Stimulated activated CD8-positive, alpha-beta memory T cell treated with anti-CD3 and anti-CD28 coated beads, Interleukin-4, amount 100 ng/mL, for 1 hour (primary cell): ENCODE results near the gene RPLP2.

Experiments
- DNase-seq, 2 donors: peaks; one replicate each; pipeline ENCODE4 v3.0.0-alpha.2; 2020; ENCODE audit warnings: low read depth in 2 of 2, low spot score in 1 of 2

RPLP2 gene

GRCh38 chr11:833114-833791 is 23.5 kb downstream of the RPLP2 start:
- no peak for DNase-seq

GRCh38 chr11:833849-834311 is 24.1 kb downstream of the RPLP2 start:
- DNase-seq, result no peak

- DNase-seq, result no peak
These were observed 24.9 kb downstream of the RPLP2 start for GRCh38 chr11:834371-835316.

- DNase-seq, result no peak
These were observed 26.5 kb downstream of the RPLP2 start for GRCh38 chr11:836274-836673.

- DNase-seq, result no peak
These were observed 26.9 kb downstream of the RPLP2 start for GRCh38 chr11:836700-837099.

- DNase-seq, result no peak
These were observed 27.6 kb downstream of the RPLP2 start for GRCh38 chr11:837189-837989.

GRCh38 chr11:837990-838307 is 28.2 kb downstream of the RPLP2 start:
- DNase-seq, result no peak

GRCh38 chr11:838441-839279 is 28.9 kb downstream of the RPLP2 start:
- no peak for DNase-seq

GRCh38 chr11:839280-839623 is 29.5 kb downstream of the RPLP2 start:
- DNase-seq, result no peak

- no peak for DNase-seq
These were observed 30.3 kb downstream of the RPLP2 start for GRCh38 chr11:839875-840617.

GRCh38 chr11:841981-842369 is 32.2 kb downstream of the RPLP2 start:
- DNase-seq, result no peak

GRCh38 chr11:842370-843002 is 32.7 kb downstream of the RPLP2 start, which contains the start of the genes POLR2L and TSPAN4:
Gene POLR2L (minus strand): TSS chr11:842529. CDS start chr11:842508, 21 bp downstream.
Gene TSPAN4 (plus strand): TSS chr11:842852. CDS start chr11:850305, 7,453 bp downstream.
- DNase-seq, result peak; percentile 72 to 79

- DNase-seq, result no peak
These were observed 33.4 kb downstream of the RPLP2 start for GRCh38 chr11:843086-843734.

- no peak for DNase-seq
These were observed 34.3 kb downstream of the RPLP2 start for GRCh38 chr11:843818-844692.

GRCh38 chr11:844693-845644 is 35.2 kb downstream of the RPLP2 start:
- DNase-seq, result no peak

GRCh38 chr11:845872-846495 is 36.2 kb downstream of the RPLP2 start:
- DNase-seq, result no peak
